GM20431 (cell line): Measurements from ENCODE around the gene CT47C1.
"Not testable (repeated sequence)": the region's sequence is repeated elsewhere in the genome, so short reads cannot be mapped to it uniquely, and the experiment has no call there.

Experiments used
- in situ Hi-C: fragments of 300-500 bp; cut with MseI, MboI; formaldehyde crosslinking; loops from one replicate; pipeline ENCODE4 v1.15.0; 2020; ENCODE audit warnings: low sequenced_read_pairs; ENCODE audit not compliant: unreplicated experiment

CT47C1 gene

DNA sequence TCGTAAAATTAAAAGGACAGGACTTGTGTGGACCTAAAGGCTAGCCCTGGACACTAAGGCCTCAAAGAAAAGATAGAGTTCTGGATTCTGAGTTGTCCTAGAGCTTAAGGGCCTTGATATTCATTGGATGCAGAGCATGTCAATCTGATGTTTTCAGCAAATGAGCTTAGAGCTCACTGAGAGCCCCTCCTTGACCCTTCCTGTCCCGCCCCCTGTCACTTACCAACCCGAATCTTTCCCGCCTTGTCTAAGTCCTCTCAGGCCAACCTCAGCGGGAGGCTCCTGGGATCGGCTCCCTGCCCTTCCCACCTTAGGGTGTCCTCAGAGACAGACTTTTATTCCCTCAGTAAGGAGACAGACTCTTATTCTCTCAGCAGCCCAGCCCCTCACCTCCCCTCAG lies at the start of gene CT47C1:
CT47C1 (plus strand) TSS at position 250 of the 400 bp plus-strand sequence. CDS start 233 bp downstream, outside the sequence.
- in situ Hi-C loops: no loop called here

GRCh38 chrX:119025900-119026299 lies 46.9 kb upstream of the CT47C1 start:
- in situ Hi-C loops: no loop called here

- in situ Hi-C loops: not testable (repeated sequence)
These were observed 46.4 kb upstream of the CT47C1 start for GRCh38 chrX:119026344-119026743.

- in situ Hi-C loops: not testable (repeated sequence)
These were observed 44.6 kb upstream of the CT47C1 start for GRCh38 chrX:119027960-119028732.

GRCh38 chrX:119028733-119029330 lies 44.0 kb upstream of the CT47C1 start:
- in situ Hi-C loops: no loop called here

DNA sequence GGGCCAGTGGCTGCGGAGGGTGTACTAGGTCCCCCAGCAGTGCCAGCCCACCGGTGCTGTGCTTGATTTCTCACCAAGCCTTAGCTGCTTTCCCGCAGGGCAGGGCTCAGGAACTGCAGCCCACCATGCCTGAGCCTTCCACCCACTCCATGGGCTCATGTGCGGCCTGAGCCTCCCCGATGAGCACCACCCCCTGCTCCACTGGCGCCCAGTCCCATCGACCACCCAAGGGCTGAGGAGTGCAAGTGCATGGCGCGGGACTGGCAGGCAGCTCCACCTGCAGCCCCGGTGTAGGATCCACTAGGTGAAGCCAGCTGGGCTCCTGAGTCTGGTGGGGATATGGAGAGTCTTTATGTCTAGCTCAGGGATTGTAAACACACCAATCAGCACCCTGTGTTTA lies 43.1 kb upstream of the CT47C1 start:
- in situ Hi-C loops: not testable (repeated sequence)

- in situ Hi-C loops: no loop called here
These were observed 41.8 kb upstream of the CT47C1 start for GRCh38 chrX:119030990-119031389.

DNA sequence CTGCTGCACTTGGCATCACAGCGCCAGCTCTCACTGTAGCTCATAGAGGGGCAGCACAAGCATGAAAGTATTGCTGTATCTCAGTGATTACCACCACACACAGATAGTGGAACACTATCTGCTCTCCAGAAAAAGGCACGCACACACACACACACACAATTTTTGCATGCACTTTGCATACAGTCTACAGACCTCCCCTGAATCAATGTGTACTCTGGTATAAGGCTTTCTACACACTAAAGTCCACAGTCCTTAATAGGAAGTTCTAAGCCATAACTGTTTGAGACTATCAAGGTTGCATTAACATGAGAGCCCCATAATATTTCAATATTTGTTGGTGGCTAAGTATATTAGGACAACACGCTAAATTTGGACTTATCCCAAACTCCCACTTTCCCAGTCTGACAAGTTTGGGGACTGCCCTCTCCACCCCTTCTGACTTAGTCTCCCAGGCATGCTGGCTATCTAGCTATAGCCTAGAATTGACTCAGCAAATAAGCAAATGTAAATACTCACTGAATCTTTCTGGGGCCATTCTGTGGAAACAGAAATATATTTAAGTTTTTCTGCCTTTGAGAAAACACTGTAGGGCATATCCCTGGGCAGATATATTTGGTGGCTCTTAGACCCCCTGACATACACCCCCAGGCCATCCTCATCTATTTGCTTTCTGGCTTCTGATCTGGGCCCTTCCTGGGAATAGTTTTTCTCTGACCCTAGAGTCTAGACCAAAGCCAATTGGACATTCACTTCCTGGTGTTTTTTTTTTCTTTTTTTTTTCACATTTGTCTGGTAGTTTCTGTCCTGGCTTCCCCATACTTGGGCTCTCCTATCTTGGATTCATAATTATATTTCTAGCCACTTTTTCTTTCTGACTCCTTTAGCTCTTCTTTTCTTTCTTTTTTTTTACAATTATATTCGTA lies 36.4 kb upstream of the CT47C1 start:
- in situ Hi-C loops: no loop called here

DNA sequence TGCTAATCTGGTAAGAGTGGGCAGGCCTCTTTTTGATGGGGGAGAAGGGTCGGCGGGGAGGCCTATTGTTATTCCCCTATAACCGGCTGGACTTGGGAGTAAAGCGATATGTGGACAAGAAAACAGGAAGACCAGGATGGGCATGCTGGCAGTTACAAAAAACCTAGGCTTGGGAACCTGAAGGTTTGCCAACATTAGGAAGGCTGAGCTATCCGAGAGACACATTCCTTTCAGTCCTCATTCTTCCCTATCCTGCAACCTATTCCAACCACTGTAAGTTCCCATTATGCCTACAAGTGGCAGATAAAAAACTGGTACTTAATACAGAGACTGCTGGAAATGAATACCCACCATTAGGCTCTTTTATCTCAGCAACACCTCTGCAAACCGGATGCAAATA lies 32.4 kb upstream of the CT47C1 start:
- in situ Hi-C loops: no loop called here

GRCh38 chrX:119041175-119041574 lies 31.6 kb upstream of the CT47C1 start:
- in situ Hi-C loops: no loop called here

DNA sequence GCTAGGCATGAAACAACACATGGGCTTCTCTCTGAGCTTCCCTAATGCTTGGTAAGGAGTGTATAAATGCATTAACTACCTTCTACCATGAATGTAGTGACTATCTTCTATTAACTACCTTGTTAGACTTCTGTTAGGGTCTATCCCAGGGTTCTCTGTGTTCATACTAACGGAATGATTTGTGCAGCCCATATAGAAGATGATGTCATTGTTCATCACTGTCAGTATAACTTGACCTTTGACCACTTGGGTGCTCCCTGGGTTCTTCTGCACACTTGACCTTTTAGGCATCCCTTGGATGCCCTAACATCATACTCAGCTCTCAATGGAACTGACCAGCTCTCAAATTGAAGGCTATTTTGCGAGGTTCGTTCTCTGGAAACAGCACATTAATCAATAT lies 30.8 kb upstream of the CT47C1 start:
- in situ Hi-C loops: no loop called here

GRCh38 chrX:119042996-119043395 lies 29.8 kb upstream of the CT47C1 start:
- in situ Hi-C loops: no loop called here

- in situ Hi-C loops: no loop called here
These were observed 26.9 kb upstream of the CT47C1 start for GRCh38 chrX:119045884-119046283.

DNA sequence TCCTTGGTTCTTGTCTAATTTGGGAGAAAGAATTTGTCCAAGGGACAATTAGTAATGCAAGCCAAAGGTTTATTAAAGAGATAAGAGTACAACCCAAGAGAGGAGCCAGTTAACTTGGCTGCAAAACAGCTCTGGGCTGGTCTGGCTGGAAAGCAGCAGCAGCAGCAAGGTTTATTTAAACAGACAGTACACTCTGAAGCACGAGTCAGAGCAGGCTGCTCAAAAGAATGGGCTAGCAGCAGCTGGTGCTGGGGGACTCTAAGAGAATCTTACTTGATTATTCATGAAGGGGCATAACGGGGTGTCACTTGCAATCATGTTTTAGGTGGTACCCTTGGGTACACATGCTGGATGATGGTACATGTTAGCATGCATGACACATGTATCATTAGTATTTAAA lies 17.1 kb upstream of the CT47C1 start:
- in situ Hi-C loops: no loop called here

DNA sequence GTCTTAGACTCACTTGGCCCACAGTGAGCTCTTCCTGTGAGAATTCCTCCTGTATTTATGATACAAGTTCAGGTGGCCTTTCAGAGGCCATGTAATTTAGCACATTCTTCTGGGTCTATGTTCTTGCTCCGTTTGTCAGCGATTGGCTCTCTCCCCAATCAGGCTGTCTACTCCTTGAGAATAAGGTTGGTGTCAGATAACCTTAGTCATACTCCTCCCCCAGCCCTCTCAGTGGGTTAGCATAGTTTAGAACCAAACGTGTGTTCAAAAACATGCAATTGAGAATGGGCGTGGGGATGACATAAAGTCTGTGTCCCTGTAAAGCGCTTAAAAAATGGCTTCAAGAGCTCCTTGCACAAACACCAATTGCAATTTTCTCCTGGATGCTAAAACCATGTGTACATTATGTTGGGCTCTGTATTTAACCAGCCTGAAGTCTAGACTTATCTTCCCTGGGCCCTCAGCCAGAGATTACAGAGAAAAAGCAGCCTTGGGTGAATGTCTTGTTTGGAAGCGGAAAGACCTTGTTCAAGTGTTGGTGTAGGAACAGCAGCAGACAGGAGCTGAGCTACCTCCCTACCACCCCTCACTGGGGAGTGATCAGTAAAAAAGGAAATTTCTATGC lies 9.9 kb upstream of the CT47C1 start:
- in situ Hi-C loops: no loop called here

DNA sequence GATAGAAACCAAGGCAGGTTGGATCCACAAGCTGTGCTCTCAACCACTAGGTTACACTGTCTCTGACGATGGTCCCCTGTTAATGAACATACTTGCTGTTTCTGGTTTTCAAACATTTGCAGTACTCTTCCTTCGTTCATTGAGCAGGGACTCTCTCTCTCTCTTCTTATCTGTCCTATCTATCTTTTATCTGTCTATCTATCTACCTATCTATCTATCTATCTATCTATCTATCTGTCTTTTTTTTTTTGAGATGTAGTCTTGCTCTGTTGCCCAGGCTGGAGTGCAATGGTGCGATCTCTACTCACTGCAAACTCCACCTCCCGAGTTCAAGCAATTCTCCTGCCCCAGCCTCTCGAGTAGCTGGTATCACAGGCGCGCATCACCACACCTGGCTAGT lies 9.4 kb upstream of the CT47C1 start:
- in situ Hi-C loops: no loop called here

DNA sequence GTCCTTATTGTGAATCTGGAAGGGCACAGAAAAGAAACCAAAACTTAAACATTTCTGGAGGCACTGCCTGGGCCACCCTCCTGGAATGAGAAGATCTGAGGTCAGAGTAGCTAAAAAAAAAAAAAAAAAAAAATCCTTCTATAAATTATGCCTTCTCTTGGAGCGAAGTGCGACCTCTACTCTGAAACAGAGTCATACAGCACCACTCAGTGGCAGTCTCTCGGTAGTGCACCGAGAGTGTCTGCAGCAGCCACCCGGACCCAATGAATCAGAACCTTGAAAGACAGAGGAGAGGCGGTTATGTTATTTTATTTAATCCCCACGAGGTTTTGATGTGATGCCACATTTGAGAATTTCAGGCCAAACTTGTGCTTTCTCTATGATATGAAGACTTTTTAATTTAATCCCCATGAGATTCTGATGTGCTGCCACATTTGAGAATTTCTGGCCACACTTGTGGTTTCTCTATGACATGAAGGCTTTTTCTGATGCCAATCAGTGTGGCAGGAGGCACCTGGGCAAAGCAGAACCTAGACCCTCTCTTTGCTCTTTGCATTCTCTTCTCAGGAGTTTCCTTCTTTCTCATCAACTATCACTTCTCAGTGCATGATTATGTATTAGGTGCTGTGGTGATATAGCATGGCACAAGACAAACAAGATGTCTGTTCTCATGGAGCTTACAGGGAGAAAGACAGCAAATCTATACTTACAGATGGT lies 5.6 kb upstream of the CT47C1 start:
- in situ Hi-C loops: no loop called here

- in situ Hi-C loops: no loop called here
These were observed 3.7 kb upstream of the CT47C1 start for GRCh38 chrX:119069128-119069527.

- in situ Hi-C loops: no loop called here
These were observed 3.0 kb upstream of the CT47C1 start for GRCh38 chrX:119069762-119070161.

- in situ Hi-C loops: no loop called here
These were observed 1.4 kb upstream of the CT47C1 start for GRCh38 chrX:119071381-119071780.
